ENCODE results near the gene NDUFC2. TPM values are rescaled to one million over a fixed set of nuclear protein-coding genes. Genes with fewer than 3 reads are reported as not detected.

NDUFC2 gene
- total RNA-seq, 1 experiment from 2014 or later, result 258 TPM

Other genes with a start within 250 kb of the NDUFC2 start
- 33.2 and 36.7 TPM in 2 replicates for gene INTS4, start 85.2 kb downstream of the NDUFC2 start, total RNA-seq (2014; rRNA removed; shearing (Covaris generic))
- gene KCTD14, start 56.6 kb downstream of the NDUFC2 start, total RNA-seq (2014; rRNA removed; shearing (Covaris generic)), result 13.3 and 17.1 TPM in 2 replicates
- gene THRSP, start 16.0 kb downstream of the NDUFC2 start, total RNA-seq (2014; rRNA removed; shearing (Covaris generic)), result not detected in 2 replicates
- gene ALG8, start 59.8 kb upstream of the NDUFC2 start, total RNA-seq (2014; rRNA removed; shearing (Covaris generic)), result 54.9 and 58.1 TPM in 2 replicates
- 2.8 and 3.2 TPM in 2 replicates for gene KCTD21, start 108.8 kb upstream of the NDUFC2 start, total RNA-seq (2014; rRNA removed; shearing (Covaris generic))
- 5.1 and 7.5 TPM in 2 replicates for gene USP35, start 109.1 kb upstream of the NDUFC2 start, total RNA-seq (2014; rRNA removed; shearing (Covaris generic))

Measured in H7 (cell line).